K562 (cell line): ENCODE results near the gene SLC7A4. TPM values are rescaled to one million over a fixed set of nuclear protein-coding genes. Genes with fewer than 3 reads are reported as not detected.

ENCODE experiments used
- ARNT ChIP-seq, 2 experiments: fragments of 450-650 bp; IDR thresholded peaks; 2 replicates each; pipeline ENCODE4 v1.6.1; 2016; ENCODE audit warnings: mild to moderate bottlenecking in 1 of 2
- CHD1 ChIP-seq: fragments of 200-600 bp; sonication (generic); IDR thresholded peaks from one replicate; pipeline ENCODE4 v1.6.1; 2012; ENCODE audit warnings: mild to moderate bottlenecking, moderate library complexity, low read length, inconsistent platforms
- ESRRA ChIP-seq: fragments of 450-650 bp; IDR thresholded peaks from 2 replicates; pipeline ENCODE4 v1.6.1; 2014; ENCODE audit warnings: low read depth, mild to moderate bottlenecking, moderate library complexity, borderline replicate concordance
- FOXJ3 ChIP-seq: sonication (generic); formaldehyde crosslinking; IDR thresholded peaks from 2 replicates; pipeline ENCODE4 v1.4.0; 2020; ENCODE audit warnings: mild to moderate bottlenecking, missing genetic modification reagents
- FOXK1 ChIP-seq: sonication (generic); formaldehyde crosslinking; IDR thresholded peaks from 2 replicates; pipeline ENCODE4 v1.8.0; 2022; ENCODE audit warnings: missing genetic modification reagents, mild to moderate bottlenecking, borderline replicate concordance
- FUS ChIP-seq: fragments of 200-400 bp; formaldehyde crosslinking; optimal IDR thresholded peaks from 2 replicates; pipeline ENCODE3; 2017; ENCODE audit warnings: low read depth, low read length
- HCFC1 ChIP-seq: IDR thresholded peaks from 2 replicates; pipeline ENCODE4 v1.6.1; 2012; ENCODE audit warnings: low read depth, low read length, improper control_type of control experiment
- LEF1 ChIP-seq: fragments of 450-650 bp; IDR thresholded peaks from 2 replicates; pipeline ENCODE4 v1.6.1; 2016; ENCODE audit warnings: mild to moderate bottlenecking
- MCM3 ChIP-seq: fragments of 450-650 bp; IDR thresholded peaks from 2 replicates; pipeline ENCODE4 v1.6.1; 2016
- MYC ChIP-seq, 2 experiments: fragments of 250-450 bp in 1 of 2; sonication (Bioruptor Pico) in 1 of 2; IDR thresholded peaks; 2 replicates each; pipeline versions ENCODE4 v1.5.1 to v1.6.1; 2012 to 2021; ENCODE audit warnings: low read depth in 2 of 2, borderline replicate concordance in 1 of 2, improper control_type of control experiment in 1 of 2, low read length in 1 of 2, mild to moderate bottlenecking in 1 of 2, moderate library complexity in 1 of 2
- SP2 ChIP-seq: IDR thresholded peaks from 2 replicates; pipeline ENCODE4 v1.6.1; 2011; ENCODE audit warnings: mild to moderate bottlenecking, low read depth, low read length, moderate library complexity; ENCODE audit not compliant: poor library complexity, severe bottlenecking; ENCODE audit errors: extremely low read depth
- SRSF9 ChIP-seq: fragments of 200-400 bp; formaldehyde crosslinking; IDR thresholded peaks from 2 replicates; pipeline ENCODE4 v1.6.1; 2017; ENCODE audit warnings: low read depth, low read length, borderline replicate concordance
- SUPT5H ChIP-seq: fragments of 450-650 bp; IDR thresholded peaks from 2 replicates; pipeline ENCODE4 v1.6.1; 2016
- TAF7 ChIP-seq: fragments of 450-650 bp; IDR thresholded peaks from 2 replicates; pipeline ENCODE4 v1.6.1; 2016; ENCODE audit warnings: missing genetic modification characterization, missing compliant biosample characterization
- XRCC4 ChIP-seq: IDR thresholded peaks from one replicate; pipeline ENCODE4 v1.6.1; 2011; ENCODE audit not compliant: insufficient read depth, insufficient read length; ENCODE audit errors: extremely low read depth
- ZBTB7A ChIP-seq: IDR thresholded peaks from 2 replicates; pipeline ENCODE4 v1.6.1; 2011; ENCODE audit warnings: low read depth, mild to moderate bottlenecking, low read length, moderate library complexity, borderline replicate concordance; ENCODE audit not compliant: control insufficient read depth
- ZFP36 ChIP-seq: fragments of 150-350 bp; IDR thresholded peaks from 2 replicates; pipeline ENCODE4 v1.6.1; 2018; ENCODE audit warnings: low read length, low read depth; ENCODE audit not compliant: partially characterized antibody
- ZSCAN29 ChIP-seq: fragments of 450-650 bp; IDR thresholded peaks from 2 replicates; pipeline ENCODE4 v1.6.1; 2017
- ZSCAN32 ChIP-seq: fragments of 450-650 bp; formaldehyde crosslinking; IDR thresholded peaks from 2 replicates; pipeline ENCODE4 v1.4.0; 2020; ENCODE audit warnings: mild to moderate bottlenecking, moderate library complexity
- polyA plus RNA-seq, 8 experiments: library from polyadenylated mRNA; depleted of rRNA in 4 of 8; stranded (reverse) in 5 of 8; unstranded in 3 of 8; fragments of >200 nt; fragmentation: Nextera tagmentation in 2 of 8; fragmentation: Illumina TruSeq in 1 of 8; extraction: Ambion mirVana in 2 of 8; extraction: Trizol in 1 of 8; gene quantifications; 2 replicates each; pipeline versions ENCODE4 v1.2.1 to v1.2.3, GENCODE V29; 2011 to 2014; ENCODE audit warnings: inconsistent platforms in 1 of 8, missing spikeins in 1 of 8
- total RNA-seq, 7 experiments: library from RNA; depleted of rRNA in 6 of 7; stranded (reverse); fragments of >200 nt in 6 of 7; fragmentation: Illumina TruSeq in 2 of 7; extraction: Trizol in 2 of 7; gene quantifications; 2 replicates each; pipeline versions ENCODE4 v1.2.1 to v1.2.3, GENCODE V29; 2011 to 2021; ENCODE audit warnings: low replicate concordance in 1 of 7
- TF ChIP-seq, protein P1 (sequence below), 3 experiments: IDR thresholded peaks in 2 of 3; conservative IDR thresholded peaks in 1 of 3; 2 replicates each; pipeline ENCODE4 v1.5.1; 2011 to 2012; ENCODE audit warnings: low read length in 3 of 3, mild to moderate bottlenecking in 3 of 3, control low read depth in 2 of 3, improper control_type of control experiment in 1 of 3, inconsistent platforms in 1 of 3, low read depth in 1 of 3, mixed read lengths in 1 of 3, moderate library complexity in 1 of 3; ENCODE audit not compliant: insufficient read depth in 2 of 3
- TF ChIP-seq, protein P2 (sequence below): fragments of 200-800 bp; sonication (Bioruptor generic); IDR thresholded peaks from 2 replicates; pipeline ENCODE4 v1.6.1; 2017; ENCODE audit warnings: missing genetic modification characterization, missing compliant biosample characterization
- TF ChIP-seq, protein P3 (sequence below): fragments of 450-650 bp; formaldehyde crosslinking; IDR thresholded peaks from 2 replicates; pipeline ENCODE4 v1.4.0; 2020; ENCODE audit warnings: mild to moderate bottlenecking, moderate library complexity
- TF ChIP-seq, protein P4 (sequence below): sonication (generic); IDR thresholded peaks from 2 replicates; pipeline ENCODE4 v1.6.1; 2016

The SLC7A4 gene
- total and polyA plus RNA-seq, 9 of the 15 experiments (the other 6 are each of a cell fraction or from before 2014, with no cell fraction given), result not detected

DNA sequence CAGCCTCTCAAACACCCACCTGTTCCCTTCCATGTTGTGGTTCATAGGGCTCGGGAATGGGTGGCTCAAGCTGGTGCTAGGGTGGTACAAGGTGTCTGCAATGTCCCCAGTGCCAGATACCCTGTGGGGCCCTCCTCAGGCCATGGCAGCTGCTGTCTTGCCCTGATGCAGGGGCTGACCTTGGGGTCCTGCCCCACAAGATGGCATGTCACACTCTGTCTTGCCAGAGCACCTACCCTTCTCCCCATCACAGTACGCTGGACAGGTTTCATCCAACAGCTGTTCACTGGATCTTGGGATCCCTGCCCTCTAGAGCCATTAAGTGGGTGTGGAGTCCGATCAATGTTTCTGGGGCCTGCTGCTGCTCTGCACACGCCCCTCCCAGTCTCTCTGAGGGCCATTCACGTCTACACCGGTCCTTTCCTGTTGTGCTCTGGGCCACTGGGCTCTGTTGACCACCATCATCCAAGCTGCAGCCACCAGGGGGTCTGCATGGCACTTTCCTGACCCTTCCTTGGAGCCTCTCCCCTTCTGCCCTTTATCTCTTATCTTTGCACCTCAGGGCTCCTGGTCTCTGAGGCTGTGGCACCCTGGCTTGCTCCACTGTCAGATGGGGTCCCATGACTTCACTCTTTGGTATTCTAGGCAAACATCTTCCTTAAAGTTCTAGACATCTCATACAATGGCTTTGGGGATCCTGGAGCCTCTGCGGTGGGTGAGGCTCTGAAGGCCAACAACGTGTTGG lies 20.5 kb upstream of the SLC7A4 start (continued):
- TF ChIP-seq, protein P1, sequence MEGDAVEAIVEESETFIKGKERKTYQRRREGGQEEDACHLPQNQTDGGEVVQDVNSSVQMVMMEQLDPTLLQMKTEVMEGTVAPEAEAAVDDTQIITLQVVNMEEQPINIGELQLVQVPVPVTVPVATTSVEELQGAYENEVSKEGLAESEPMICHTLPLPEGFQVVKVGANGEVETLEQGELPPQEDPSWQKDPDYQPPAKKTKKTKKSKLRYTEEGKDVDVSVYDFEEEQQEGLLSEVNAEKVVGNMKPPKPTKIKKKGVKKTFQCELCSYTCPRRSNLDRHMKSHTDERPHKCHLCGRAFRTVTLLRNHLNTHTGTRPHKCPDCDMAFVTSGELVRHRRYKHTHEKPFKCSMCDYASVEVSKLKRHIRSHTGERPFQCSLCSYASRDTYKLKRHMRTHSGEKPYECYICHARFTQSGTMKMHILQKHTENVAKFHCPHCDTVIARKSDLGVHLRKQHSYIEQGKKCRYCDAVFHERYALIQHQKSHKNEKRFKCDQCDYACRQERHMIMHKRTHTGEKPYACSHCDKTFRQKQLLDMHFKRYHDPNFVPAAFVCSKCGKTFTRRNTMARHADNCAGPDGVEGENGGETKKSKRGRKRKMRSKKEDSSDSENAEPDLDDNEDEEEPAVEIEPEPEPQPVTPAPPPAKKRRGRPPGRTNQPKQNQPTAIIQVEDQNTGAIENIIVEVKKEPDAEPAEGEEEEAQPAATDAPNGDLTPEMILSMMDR (IDR thresholded peaks at IDR 0.05 in 2 of 3, conservative IDR thresholded peaks at IDR 0.05 in 1 of 3; ENCODE audit: insufficient read depth in 2 of 3, low read depth in 1 of 3, low read length in 3 of 3), result 0 out of 6 replicates have a peak, but pooled peaks of 1 of the 3 experiments have one; percentile 11
- 0 out of 2 replicates have a peak, but pooled peaks have one; percentile 15 for TF ChIP-seq TAF7
- TF ChIP-seq ESRRA, result no peak
- peak; percentile 43; the same call in 1 of the 2 replicates for TF ChIP-seq ZSCAN29
- TF ChIP-seq FOXJ3 (CRISPR knock-in tag), result no peak
- no peak for TF ChIP-seq ARNT (IDR thresholded peaks at IDR 0.05)
- TF ChIP-seq, protein P2, sequence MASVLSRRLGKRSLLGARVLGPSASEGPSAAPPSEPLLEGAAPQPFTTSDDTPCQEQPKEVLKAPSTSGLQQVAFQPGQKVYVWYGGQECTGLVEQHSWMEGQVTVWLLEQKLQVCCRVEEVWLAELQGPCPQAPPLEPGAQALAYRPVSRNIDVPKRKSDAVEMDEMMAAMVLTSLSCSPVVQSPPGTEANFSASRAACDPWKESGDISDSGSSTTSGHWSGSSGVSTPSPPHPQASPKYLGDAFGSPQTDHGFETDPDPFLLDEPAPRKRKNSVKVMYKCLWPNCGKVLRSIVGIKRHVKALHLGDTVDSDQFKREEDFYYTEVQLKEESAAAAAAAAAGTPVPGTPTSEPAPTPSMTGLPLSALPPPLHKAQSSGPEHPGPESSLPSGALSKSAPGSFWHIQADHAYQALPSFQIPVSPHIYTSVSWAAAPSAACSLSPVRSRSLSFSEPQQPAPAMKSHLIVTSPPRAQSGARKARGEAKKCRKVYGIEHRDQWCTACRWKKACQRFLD (CRISPR knock-in tag), result no peak
- no peak for TF ChIP-seq FUS
- no peak for TF ChIP-seq MYC (IDR thresholded peaks at IDR 0.05; ENCODE audit: low read depth, low read length)
- no peak for TF ChIP-seq MYC (CRISPR knock-in tag; IDR thresholded peaks at IDR 0.05; ENCODE audit: borderline replicate concordance, low read depth)
- no peak for TF ChIP-seq ZSCAN32 (CRISPR knock-in tag)
- 0 out of 2 replicates have a peak, but pooled peaks have one; percentile 15 for TF ChIP-seq HCFC1
- no peak for TF ChIP-seq SUPT5H
- TF ChIP-seq SRSF9, result no peak
- no peak for TF ChIP-seq ZFP36
- TF ChIP-seq CHD1, result no peak
- 0 out of 2 replicates have a peak, but pooled peaks have one; percentile 42 for TF ChIP-seq ZBTB7A
- TF ChIP-seq SP2, result no peak
- no peak for TF ChIP-seq LEF1
- TF ChIP-seq, protein P3, sequence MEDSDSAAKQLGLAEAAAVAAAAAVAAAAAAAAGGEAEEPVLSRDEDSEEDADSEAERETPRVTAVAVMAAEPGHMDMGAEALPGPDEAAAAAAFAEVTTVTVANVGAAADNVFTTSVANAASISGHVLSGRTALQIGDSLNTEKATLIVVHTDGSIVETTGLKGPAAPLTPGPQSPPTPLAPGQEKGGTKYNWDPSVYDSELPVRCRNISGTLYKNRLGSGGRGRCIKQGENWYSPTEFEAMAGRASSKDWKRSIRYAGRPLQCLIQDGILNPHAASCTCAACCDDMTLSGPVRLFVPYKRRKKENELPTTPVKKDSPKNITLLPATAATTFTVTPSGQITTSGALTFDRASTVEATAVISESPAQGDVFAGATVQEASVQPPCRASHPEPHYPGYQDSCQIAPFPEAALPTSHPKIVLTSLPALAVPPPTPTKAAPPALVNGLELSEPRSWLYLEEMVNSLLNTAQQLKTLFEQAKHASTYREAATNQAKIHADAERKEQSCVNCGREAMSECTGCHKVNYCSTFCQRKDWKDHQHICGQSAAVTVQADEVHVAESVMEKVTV, result no peak
- TF ChIP-seq, protein P4, sequence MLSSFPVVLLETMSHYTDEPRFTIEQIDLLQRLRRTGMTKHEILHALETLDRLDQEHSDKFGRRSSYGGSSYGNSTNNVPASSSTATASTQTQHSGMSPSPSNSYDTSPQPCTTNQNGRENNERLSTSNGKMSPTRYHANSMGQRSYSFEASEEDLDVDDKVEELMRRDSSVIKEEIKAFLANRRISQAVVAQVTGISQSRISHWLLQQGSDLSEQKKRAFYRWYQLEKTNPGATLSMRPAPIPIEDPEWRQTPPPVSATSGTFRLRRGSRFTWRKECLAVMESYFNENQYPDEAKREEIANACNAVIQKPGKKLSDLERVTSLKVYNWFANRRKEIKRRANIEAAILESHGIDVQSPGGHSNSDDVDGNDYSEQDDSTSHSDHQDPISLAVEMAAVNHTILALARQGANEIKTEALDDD, result no peak
- TF ChIP-seq XRCC4, result no peak
- TF ChIP-seq MCM3, result peak; percentile 45; the same call in 1 of the 2 replicates
- no peak for TF ChIP-seq FOXK1 (CRISPR knock-in tag)
